ENCODE results near the gene RPS6KA2.

RPS6KA2 gene

DNA sequence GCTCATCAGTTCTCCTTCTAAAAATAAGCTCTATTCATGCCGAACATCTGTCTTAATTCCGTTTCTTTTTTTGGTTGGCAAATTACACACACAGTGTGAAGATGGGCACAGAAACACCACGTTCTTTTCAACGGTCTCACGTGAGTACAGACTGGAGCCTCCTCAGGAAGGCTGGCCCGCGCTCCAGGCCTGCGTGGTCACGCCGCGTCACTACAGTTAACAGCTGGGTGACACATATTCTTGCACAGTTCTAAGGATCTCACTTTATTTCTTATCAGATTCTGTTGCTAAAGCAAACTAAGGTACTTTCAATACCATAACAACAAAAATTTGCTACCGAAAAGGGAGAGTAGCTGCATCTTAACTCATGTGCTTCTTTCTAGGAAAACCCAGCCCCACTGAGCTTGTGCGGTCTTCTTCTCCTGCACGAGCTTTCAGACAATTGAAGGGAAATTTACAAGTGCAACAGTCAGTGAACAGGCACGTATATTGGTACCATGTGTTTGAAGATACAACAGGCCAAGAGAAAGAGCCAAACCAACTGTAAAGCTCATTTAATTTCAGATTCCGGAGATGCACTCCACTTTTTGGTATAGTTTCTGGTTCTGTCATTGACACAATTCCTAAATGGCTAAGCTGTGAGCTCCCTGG is 188.7 kb downstream of the RPS6KA2 start:
- no peak for DNase-seq

DNA sequence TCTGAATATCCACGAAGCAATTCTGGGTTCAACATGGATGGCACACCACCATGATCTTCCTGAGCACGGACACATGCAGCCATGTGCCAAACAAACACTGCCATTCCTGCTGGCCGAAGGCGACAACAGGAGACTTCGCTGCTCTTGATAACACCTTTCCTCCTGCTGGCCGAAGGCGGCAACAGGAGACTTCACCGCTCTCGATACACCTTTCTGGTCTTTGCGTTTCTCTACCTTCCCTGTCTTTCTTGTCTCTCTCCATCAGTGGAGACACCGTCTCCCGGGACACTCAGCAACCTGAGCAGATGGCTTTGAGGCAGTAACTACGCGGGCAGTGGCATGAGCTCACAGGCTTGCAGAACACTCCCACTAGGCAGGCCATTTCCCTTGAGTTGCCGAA is 189.4 kb downstream of the RPS6KA2 start:
- no peak for DNase-seq

DNA sequence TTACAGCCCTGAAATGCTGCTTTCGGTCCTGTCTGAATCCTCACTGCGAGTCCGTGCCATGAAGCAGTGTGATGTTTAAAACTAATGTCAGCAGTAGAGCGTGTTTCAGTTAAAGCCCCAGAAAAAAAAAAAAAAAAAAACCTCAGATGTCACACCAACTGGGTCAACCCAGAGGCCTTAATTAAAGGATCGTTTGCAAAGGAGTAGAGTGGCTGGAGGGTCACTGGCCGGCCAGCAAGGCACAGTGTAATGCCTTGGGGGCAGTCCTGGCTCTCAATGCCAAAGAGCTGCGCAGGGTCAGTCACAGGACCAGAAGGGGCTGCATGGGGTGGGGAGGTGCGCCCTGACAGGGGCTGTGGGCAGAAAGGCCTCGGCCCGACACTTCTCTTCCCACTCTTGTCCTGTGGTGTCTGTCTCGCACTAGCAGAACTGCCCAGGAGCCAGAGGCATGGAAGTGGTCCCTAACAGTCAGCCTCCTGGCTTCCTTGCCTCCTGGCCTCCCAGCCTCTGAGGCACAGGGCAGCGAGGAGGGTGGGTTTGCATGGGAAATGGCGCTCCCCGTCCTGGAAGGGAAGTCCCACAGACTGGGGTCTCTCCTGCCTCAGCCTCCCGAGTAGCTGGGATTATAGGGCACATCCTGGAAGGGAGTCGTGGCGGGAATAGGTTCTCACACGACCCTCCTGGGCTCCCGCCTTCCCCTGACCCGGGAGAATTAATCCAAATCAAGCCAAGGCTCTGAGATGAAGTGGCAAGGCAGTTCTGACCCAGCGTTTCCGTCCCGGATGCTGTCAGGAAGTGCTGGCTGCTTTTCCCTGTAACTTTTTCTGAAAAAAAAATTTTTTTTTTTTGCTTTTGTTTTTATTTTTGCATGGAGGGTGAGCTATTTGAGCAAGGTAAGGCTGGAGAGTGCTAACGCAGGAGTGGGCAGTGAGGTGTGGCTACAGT is 190.6 kb downstream of the RPS6KA2 start:
- no peak for DNase-seq

DNA sequence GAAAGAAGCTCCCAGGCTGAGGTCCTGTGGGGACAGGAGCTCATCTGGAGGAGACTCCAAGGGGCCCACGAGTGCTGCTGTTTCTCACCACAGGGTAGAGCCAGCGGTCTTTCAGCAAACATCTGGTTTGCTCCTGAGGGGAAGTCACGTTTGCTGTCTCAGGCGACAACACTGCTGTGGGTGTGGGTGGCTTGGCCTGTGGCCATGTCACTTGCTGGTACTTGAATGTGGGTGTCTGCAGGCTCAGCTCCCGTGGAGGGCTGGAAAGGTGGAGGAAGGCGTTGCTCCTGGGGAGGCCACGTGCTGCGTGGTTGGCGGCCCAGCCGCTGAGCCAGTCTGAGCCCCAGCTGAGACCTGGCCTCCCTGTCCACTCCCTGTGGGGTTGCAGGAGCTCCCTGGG is 191.5 kb downstream of the RPS6KA2 start:
- no peak for DNase-seq

GRCh38 chr6:166434336-166434735 is 192.7 kb downstream of the RPS6KA2 start:
- no peak for DNase-seq

DNA sequence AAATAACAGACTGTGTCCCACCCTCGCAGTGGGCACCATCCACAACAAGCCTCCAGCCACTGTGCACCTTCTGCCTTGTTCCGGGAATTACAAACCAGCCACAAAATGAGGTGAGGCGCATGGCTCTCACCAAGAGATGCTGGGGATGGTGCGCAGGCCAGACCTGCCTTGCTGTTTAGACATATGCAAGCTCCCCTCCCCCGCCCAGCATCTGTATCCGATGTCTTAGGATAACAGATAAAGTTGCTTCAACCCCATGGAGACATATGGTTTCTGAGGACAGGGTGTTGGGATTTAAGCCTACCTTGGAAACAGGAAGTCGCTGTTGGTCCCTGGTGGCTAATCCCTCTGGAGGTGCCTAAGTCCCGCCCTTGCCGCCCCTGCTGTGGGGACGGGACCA is 194.0 kb downstream of the RPS6KA2 start:
- no peak for DNase-seq

GRCh38 chr6:166430269-166430668 is 196.8 kb downstream of the RPS6KA2 start:
- no peak for DNase-seq

DNA sequence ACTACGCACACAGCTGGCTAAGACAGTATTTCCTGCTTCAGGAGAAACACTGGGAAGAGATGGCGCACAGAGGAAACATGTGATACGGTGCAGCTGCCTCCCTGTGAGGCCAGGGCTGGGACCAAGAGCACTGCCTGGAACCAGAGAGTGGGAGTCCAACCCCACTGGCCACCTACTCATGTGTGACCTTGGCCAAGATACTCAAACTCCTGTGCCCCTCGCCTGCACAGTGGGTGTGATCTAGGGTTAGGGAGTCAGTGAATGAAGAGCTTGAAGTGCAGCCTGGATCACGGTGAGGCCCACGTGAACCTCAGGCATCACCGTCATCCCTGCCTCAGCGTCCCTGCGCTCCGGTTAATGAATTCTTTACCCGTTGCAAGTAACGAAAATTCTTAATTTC is 202.6 kb downstream of the RPS6KA2 start:
- DNase-seq: no peak

DNA sequence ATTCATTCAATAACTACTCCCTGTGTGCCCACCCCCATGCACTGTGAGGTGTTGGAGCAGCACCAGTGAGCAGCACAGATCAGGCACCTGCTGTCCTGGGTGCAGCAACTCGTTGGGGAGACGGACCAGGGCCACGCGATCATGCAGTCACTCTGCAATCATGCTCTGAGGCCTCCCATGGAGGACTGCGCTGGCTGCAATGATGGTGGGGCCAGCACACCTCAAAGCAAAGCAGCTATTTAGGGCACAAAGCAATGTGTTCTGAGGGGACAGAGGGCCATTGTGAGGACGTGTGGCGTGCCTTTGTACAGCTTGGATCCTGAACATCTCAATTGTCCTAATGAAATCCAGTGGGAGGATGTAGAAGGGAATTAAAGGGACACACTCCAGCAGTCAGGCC is 203.3 kb downstream of the RPS6KA2 start:
- DNase-seq: no peak

DNA sequence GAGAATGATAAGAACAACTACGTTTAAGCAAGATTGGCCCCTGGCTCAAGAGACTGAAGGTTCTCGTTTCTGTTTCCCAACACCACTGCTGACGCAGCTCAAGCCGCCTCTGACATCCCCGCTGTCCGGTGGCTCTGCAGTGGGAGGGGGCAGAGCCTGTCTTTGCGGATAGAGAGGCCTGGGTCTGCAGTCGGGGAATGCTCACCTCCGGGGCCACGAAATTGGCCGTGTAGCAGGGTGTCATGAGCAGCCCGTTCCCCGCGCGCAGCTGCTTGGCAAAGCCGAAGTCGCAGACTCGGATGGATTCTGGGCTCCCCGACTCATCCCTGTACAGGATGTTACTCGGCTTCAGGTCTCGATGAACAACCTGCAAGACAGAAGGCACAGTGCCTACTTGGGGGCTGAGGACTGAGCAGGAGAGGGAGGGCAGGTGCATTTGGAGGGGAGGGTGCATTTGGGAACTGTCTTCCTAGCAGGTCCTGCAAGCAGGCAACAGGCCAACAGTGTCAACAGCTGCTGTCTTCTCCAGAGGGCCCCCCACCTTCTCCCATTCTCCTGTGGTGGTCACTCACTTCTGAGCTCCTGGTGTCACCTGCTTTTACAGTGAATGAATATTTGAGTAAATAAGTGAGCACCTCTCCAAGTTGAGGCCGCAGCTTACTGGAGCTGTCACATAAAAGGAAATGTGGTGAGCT is 203.9 kb downstream of the RPS6KA2 start:
- no peak for DNase-seq

DNA sequence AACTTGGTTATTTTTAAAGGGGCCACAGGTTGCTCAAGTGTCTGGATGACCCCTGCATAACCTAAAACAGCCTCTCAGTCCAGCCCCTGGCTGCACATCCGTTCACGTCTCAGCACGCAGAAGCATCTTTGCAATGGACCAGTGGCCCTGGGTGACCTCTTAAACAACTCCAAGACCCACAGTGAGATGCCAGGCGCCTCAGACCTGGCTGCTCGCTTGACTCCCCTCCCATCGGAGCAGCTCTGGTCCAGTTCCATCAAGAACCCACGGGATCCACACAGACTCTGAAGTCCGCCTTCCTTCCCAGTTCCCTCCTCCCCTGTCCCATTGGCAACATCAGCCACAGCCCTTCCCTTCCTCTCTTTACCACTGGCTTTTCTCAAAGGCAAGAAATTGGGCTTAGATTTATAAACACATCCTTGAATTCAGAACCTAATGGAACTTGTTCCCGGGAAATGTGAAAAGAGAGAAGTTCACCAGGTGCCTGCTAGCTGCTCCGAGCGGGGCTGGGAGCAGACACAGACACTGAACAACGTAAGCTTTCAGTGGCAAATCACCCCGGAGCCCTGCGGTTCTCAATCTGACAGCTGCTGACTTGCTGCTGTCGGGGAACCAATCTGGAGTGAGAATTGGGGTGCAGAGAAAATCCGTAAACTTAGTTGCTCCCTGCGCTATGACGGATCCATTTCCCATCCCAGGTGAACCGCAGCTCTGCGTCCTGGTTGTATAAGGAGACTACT is 204.7 kb downstream of the RPS6KA2 start:
- DNase-seq: no peak

GRCh38 chr6:166420351-166420750 is 206.7 kb downstream of the RPS6KA2 start:
- DNase-seq: no peak

- DNase-seq: no peak
These were observed 207.3 kb downstream of the RPS6KA2 start for GRCh38 chr6:166419717-166420116.

DNA sequence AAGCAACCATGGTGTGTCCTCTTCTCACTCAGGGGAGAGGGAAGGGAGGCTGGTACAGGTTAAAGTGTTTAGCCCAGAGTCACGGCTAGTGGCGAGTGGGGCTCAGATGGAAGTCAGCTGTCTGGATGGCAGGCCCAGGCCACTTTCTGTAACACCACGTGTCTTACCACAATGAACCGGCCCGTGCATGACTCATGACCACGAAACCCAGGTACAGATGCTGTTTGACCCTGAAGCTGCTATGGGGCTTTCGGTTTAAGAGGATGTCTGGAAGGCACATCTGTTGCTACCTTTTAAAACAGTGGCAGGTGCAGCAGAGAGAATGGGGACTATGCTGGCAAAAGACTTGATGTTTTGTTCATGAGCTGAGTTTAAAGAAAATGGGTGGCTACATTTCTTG is 207.8 kb downstream of the RPS6KA2 start:
- no peak for DNase-seq

DNA sequence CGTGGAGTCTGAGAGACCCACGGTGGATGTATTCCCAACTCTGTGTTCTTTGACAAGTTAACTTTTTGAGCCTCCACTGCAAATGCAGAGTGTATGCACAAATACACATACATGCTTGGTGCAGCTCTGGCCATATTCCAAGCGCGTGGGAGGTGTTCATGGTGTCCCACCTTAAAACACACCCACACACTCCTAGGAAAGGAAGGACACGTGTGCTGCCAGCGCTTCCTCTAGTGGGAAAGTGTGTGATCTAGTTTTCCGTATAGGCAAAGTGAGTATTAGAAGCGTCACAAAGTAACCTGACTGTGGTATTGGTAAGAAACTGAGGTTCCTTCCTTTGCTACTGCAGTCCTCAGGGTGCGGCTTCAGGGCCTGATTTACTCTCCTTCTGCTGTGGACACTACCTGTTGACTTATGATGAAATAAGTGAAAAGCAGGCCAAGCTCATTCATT is 208.3 kb downstream of the RPS6KA2 start:
- no peak for DNase-seq

GRCh38 chr6:166417285-166417691 is 209.8 kb downstream of the RPS6KA2 start:
- DNase-seq: no peak

- no peak for DNase-seq
These were observed 211.2 kb downstream of the RPS6KA2 start for GRCh38 chr6:166415833-166416347.

- no peak for DNase-seq
These were observed 211.7 kb downstream of the RPS6KA2 start for GRCh38 chr6:166415306-166415705.

GRCh38 chr6:166413491-166413951 is 213.5 kb downstream of the RPS6KA2 start:
- DNase-seq: no peak

DNA sequence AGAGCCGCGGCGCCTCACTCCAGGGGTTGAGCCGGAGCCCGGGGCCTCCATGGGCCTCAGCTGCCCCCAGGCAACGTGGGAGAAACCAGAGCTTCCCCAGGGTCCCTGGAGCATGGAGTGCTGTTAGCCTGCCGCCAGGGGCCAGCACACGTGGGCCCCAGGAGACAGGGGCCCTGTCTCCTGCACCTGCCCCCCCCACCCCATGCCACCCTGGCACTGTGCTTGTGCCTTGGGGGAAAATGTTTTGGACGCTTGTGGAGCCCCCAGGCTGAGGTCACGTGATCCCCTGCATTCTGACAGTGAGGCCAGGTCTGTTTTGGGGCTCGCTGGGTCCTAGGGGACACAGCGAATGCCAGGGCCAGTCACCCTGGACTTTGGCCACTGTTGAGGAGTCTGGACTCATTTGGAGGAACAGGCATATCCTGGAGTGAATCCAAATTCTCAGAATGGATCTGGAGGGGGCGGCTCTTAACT is 214.1 kb downstream of the RPS6KA2 start:
- no peak for DNase-seq

- no peak for DNase-seq
These were observed 214.7 kb downstream of the RPS6KA2 start for GRCh38 chr6:166412156-166412910.

DNA sequence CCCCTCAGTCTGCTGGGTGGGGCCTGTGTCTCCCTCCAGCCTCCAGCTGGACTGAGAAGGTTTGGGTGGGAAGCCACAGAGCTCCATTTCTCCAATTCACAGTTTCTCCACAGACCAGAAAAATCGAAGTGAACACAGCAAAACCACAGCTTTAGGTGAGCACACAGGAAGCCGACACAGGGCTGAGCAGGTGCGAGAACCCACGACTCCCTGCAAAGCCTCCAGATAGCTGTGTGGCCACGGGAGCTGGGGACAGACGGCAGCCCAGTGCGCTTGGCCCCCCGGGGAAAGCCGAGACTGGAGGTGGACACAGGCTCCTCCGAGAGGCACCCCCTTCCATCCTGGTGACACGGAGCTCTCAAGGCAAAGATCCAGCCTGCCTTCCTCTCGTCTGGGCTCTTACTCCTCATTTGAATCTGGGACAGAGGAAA is 215.3 kb downstream of the RPS6KA2 start:
- no peak for DNase-seq
